ENCODE measurements around the gene TTLL12. TPM values are rescaled to one million over a fixed set of nuclear protein-coding genes. Genes with fewer than 3 reads are reported as not detected.

TTLL12 gene
- total and polyA plus RNA-seq, 4 experiments from 2014 or later: 20.8 to 29.6 (median 28.6) TPM

DNA sequence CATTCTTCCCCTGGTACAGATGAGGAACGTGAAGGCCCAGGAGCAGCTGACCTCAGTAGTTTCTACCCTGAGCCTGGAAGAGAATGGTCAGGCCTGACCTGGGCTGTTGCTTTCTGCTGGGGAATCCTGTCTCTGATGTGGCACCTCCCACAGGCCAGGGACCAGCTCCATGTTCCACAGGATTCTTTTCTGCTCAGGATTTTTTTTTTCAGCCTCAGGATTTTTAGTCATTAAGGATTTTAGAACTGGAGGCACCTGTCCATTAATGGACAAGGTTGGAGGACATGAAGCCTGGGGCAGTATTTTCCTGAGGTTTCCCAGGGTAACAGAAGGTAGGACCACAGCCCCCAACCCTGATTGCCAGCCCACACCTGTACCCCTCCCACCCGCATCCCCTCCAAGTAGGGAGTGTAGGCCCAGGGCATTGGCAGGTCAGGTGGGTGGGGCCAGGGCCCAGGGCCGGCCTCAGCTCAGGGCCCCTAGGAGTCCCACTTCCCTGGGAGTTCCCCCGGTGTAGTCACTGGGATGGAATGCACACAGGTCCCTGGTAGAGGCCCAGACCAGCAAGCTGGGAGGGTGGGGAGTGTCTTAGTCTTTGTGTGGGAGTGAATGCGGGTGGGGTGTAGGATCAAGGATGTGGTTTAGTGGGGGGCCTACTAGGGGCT lies 60.3 kb downstream of the TTLL12 start:
- no peak for DNase-seq
- peak overlapping the region in 1 of 7 donors; percentile 7 for H3K27ac Mint-ChIP-seq
- POLR2A ChIA-PET (ENCODE audit: partially characterized antibody): no interaction called here
- no peaks in the 10 kb centered on the region for H3K27me3 Mint-ChIP-seq
- no peaks in the 10 kb centered on the region for H3K36me3 Mint-ChIP-seq
- Histone ChIP-seq H3K27ac (ENCODE audit: low read depth, low read length) (no peak overlapping the region), H3K4me3 (ENCODE audit: low read length in 2 of 2) (no peak overlapping the region), H3K9me3 (ENCODE audit: control insufficient read depth in 1 of 2, low read length in 2 of 2) (no peaks in the 10 kb centered on the region), H3K36me3 (ENCODE audit: insufficient read depth, low read length) (no peaks in the 10 kb centered on the region), H3K27me3 (ENCODE audit: insufficient read depth, low read length) (no peaks in the 10 kb centered on the region), H3K4me1 (ENCODE audit: insufficient read depth, low read length) (no peaks in the 10 kb centered on the region)
- H3K9me3 Mint-ChIP-seq: no peaks in the 10 kb centered on the region
- no peak overlapping the region for H3K4me3 Mint-ChIP-seq
- H3K4me1 Mint-ChIP-seq: no peaks in the 10 kb centered on the region
- intact Hi-C loops (cut with micrococcal nuclease): no loop called here
- CTCF ChIA-PET (ENCODE audit: partially characterized antibody): interaction anchor here (0.7 kb wide), 1 partner anchor 15 kb away, joined by 4 read pairs; no protein-coding TSS in a partner anchor

DNA sequence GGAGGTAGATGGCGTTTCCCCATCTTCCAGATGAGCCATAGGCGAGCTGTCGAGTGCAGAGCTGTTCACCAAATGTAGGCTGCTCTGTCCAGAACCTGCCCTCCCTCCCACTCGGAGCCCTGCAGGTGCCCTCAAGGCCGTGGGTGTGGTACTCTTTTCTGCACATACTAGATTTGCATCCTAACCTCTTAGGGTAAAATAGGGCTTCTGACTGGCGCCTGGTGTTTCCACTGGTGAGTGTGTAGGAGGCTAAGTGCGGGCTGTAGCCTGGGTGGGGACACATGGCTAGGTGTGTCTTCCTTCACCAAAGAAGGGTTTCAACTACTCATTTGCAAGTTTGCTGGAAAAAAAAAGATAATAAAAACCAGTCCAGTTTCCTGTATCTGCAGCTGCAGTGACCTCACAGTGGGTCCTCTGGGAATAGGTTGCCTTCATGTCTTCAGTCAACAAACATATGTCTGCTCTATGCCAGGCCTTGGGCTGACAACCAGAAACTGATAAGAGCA lies 67.9 kb downstream of the TTLL12 start:
- no peaks in the 10 kb centered on the region for H3K9me3 ChIP-seq (ENCODE audit: control insufficient read depth in 1 of 2, low read length in 2 of 2)
- peaks cover 6% of the 10 kb centered on the region for H3K4me1 ChIP-seq (ENCODE audit: insufficient read depth, low read length)
- H3K4me1 Mint-ChIP-seq: peaks cover 0 to 7% (median 0%) of the 10 kb centered on the region in 4 donors
- no peaks in the 10 kb centered on the region for H3K36me3 ChIP-seq (ENCODE audit: insufficient read depth, low read length)
- H3K27ac ChIP-seq (ENCODE audit: low read depth, low read length): no peak overlapping the region
- no peaks in the 10 kb centered on the region for H3K27me3 ChIP-seq (ENCODE audit: insufficient read depth, low read length)
- ChIA-PET CTCF (ENCODE audit: partially characterized antibody) (no interaction called here), POLR2A (ENCODE audit: partially characterized antibody) (no interaction called here)
- H3K27ac Mint-ChIP-seq: peak overlapping the region in 1 of 7 donors; percentile 31
- intact Hi-C loops (cut with micrococcal nuclease): no loop called here
- H3K36me3 Mint-ChIP-seq: no peaks in the 10 kb centered on the region
- DNase-seq: no peak
- no peaks in the 10 kb centered on the region for H3K9me3 Mint-ChIP-seq
- no peaks in the 10 kb centered on the region for H3K27me3 Mint-ChIP-seq
- H3K4me3 Mint-ChIP-seq: no peak overlapping the region
- H3K4me3 ChIP-seq (ENCODE audit: low read length in 2 of 2): no peak overlapping the region

GRCh38 chr22:43118024-43118849 lies 68.7 kb downstream of the TTLL12 start:
- ChIA-PET POLR2A (ENCODE audit: partially characterized antibody) (no interaction called here), CTCF (ENCODE audit: partially characterized antibody) (no interaction called here)
- H3K27me3 ChIP-seq (ENCODE audit: insufficient read depth, low read length): no peaks in the 10 kb centered on the region
- no peaks in the 10 kb centered on the region for H3K36me3 Mint-ChIP-seq
- no peak for DNase-seq
- peaks cover 0 to 7% (median 0%) of the 10 kb centered on the region in 4 donors for H3K4me1 Mint-ChIP-seq
- no peaks in the 10 kb centered on the region for H3K36me3 ChIP-seq (ENCODE audit: insufficient read depth, low read length)
- H3K27ac ChIP-seq (ENCODE audit: low read depth, low read length): no peak overlapping the region
- peak overlapping the region in 1 of 7 donors; percentile 35 for H3K27ac Mint-ChIP-seq
- H3K27me3 Mint-ChIP-seq: no peaks in the 10 kb centered on the region
- H3K4me1 ChIP-seq (ENCODE audit: insufficient read depth, low read length): peaks cover 6% of the 10 kb centered on the region
- H3K9me3 ChIP-seq (ENCODE audit: control insufficient read depth in 1 of 2, low read length in 2 of 2): no peaks in the 10 kb centered on the region
- no peak overlapping the region for H3K4me3 ChIP-seq (ENCODE audit: low read length in 2 of 2)
- H3K9me3 Mint-ChIP-seq: no peaks in the 10 kb centered on the region
- H3K4me3 Mint-ChIP-seq: no peak overlapping the region
- intact Hi-C loops (cut with micrococcal nuclease): no loop called here

GRCh38 chr22:43116932-43117331 lies 70.0 kb downstream of the TTLL12 start:
- DNase-seq: no peak
- no peak overlapping the region for H3K27ac Mint-ChIP-seq
- POLR2A ChIA-PET (ENCODE audit: partially characterized antibody): no interaction called here
- CTCF ChIA-PET (ENCODE audit: partially characterized antibody): interaction anchor here (0.6 kb wide), 1 partner anchor 338 kb away, joined by 3 read pairs; no protein-coding TSS in a partner anchor
- intact Hi-C loops (cut with micrococcal nuclease): no loop called here
- Histone ChIP-seq H3K27me3 (ENCODE audit: insufficient read depth, low read length) (no peaks in the 10 kb centered on the region), H3K36me3 (ENCODE audit: insufficient read depth, low read length) (no peaks in the 10 kb centered on the region), H3K4me3 (ENCODE audit: low read length in 2 of 2) (no peak overlapping the region), H3K9me3 (ENCODE audit: control insufficient read depth in 1 of 2, low read length in 2 of 2) (no peaks in the 10 kb centered on the region), H3K4me1 (ENCODE audit: insufficient read depth, low read length) (peaks cover 6% of the 10 kb centered on the region), H3K27ac (ENCODE audit: low read depth, low read length) (no peak overlapping the region)
- H3K4me3 Mint-ChIP-seq: no peak overlapping the region
- no peaks in the 10 kb centered on the region for H3K9me3 Mint-ChIP-seq
- H3K27me3 Mint-ChIP-seq: no peaks in the 10 kb centered on the region
- H3K4me1 Mint-ChIP-seq: peaks cover 0 to 8% (median 0%) of the 10 kb centered on the region in 4 donors
- H3K36me3 Mint-ChIP-seq: no peaks in the 10 kb centered on the region

Other genes starting within 250 kb of the TTLL12 start
- gene PACSIN2, start 172.0 kb downstream of the TTLL12 start, total RNA-seq: 10 to 100 TPM; 54.5 to 55.0 TPM
- 10 to 100 TPM; 24.6 to 35.9 TPM for gene PACSIN2, start 172.0 kb downstream of the TTLL12 start, polyA plus RNA-seq
- 1 to 10 TPM; 6.4 to 7.8 TPM for gene TTLL1, start 97.7 kb downstream of the TTLL12 start, total RNA-seq
- 10 to 100 TPM; 10.1 to 15.6 TPM for gene TTLL1, start 97.7 kb downstream of the TTLL12 start, polyA plus RNA-seq
- gene BIK, start 76.4 kb downstream of the TTLL12 start, total RNA-seq: 1 to 10 TPM; 2.5 to 2.7 TPM
- 1 to 10 TPM; 8.5 to 8.8 TPM for gene BIK, start 76.4 kb downstream of the TTLL12 start, polyA plus RNA-seq
- gene MCAT, start 43.7 kb downstream of the TTLL12 start, total RNA-seq: 1 to 10 TPM; 7.9 to 9.0 TPM
- gene MCAT, start 43.7 kb downstream of the TTLL12 start, polyA plus RNA-seq: 10 to 100 TPM in 1 of 2 donors, 1 to 10 TPM in 1; 5.7 to 13.1 TPM
- 10 to 100 TPM; 66.9 to 71.0 TPM for gene TSPO, start 35.6 kb downstream of the TTLL12 start, total RNA-seq
- gene TSPO, start 35.6 kb downstream of the TTLL12 start, polyA plus RNA-seq: 100 to 1,000 TPM; 351 to 548 TPM
- not detected for gene SCUBE1, start 156.2 kb upstream of the TTLL12 start, total RNA-seq
- not detected for gene SCUBE1, start 156.2 kb upstream of the TTLL12 start, polyA plus RNA-seq
- gene MPPED1, start 224.9 kb upstream of the TTLL12 start, total RNA-seq: not detected
- gene MPPED1, start 224.9 kb upstream of the TTLL12 start, polyA plus RNA-seq: not detected

Data from CD4-positive, alpha-beta memory T cell (primary cell).